SK-N-SH treated with all-trans-retinoic acid at 6 μM for 48 hours (cell line): ENCODE results near the gene CLIC5.

Experiments used
- ATAC-seq: fragments of 200-7000 bp; cut with Tn5 transposase; 3 replicates; pipeline ENCODE4 v1.9.1; 2020; ENCODE audit warnings: mild to moderate bottlenecking, moderate library complexity
- BACH2 ChIP-seq: fragments of 250-450 bp; sonication (Bioruptor Pico); IDR thresholded peaks from 2 replicates; pipeline ENCODE4 v1.9.0; 2021; ENCODE audit warnings: mild to moderate bottlenecking, borderline replicate concordance
- CSDC2 ChIP-seq: fragments of 250-450 bp; sonication (Bioruptor Pico); IDR thresholded peaks from 2 replicates; pipeline ENCODE4 v1.5.0; 2020; ENCODE audit warnings: mild to moderate bottlenecking, moderate library complexity
- CSRNP3 ChIP-seq: fragments of 250-450 bp; sonication (Bioruptor Pico); IDR thresholded peaks from 2 replicates; pipeline ENCODE4 v1.5.1; 2021; ENCODE audit warnings: mild to moderate bottlenecking, moderate library complexity
- GLIS3 ChIP-seq: fragments of 250-450 bp; sonication (Bioruptor Pico); IDR thresholded peaks from 2 replicates; pipeline ENCODE4 v1.5.0; 2020; ENCODE audit warnings: mild to moderate bottlenecking, moderate library complexity
- OSR1 ChIP-seq: fragments of 250-450 bp; sonication (Bioruptor Pico); IDR thresholded peaks from 2 replicates; pipeline ENCODE4 v1.8.0; 2022; ENCODE audit warnings: moderate library complexity, mild to moderate bottlenecking, inconsistent platforms
- PATZ1 ChIP-seq: fragments of 250-450 bp; sonication (Bioruptor Pico); IDR thresholded peaks from 2 replicates; pipeline ENCODE4 v1.8.0; 2020; ENCODE audit warnings: mild to moderate bottlenecking, moderate library complexity, borderline replicate concordance
- RARB ChIP-seq: fragments of 250-450 bp; sonication (Bioruptor Pico); IDR thresholded peaks from 2 replicates; pipeline ENCODE4 v1.8.0; 2021; ENCODE audit warnings: mild to moderate bottlenecking, moderate library complexity
- SNAI2 ChIP-seq: fragments of 250-450 bp; sonication (Bioruptor Pico); IDR thresholded peaks from 2 replicates; pipeline ENCODE4 v1.5.0; 2020; ENCODE audit warnings: mild to moderate bottlenecking, moderate library complexity
- TCF4 ChIP-seq: fragments of 250-450 bp; sonication (Bioruptor Pico); IDR thresholded peaks from 2 replicates; pipeline ENCODE4 v1.8.0; 2021; ENCODE audit warnings: mild to moderate bottlenecking, moderate library complexity, borderline replicate concordance
- TOX ChIP-seq: fragments of 250-450 bp; sonication (Bioruptor Pico); IDR thresholded peaks from 2 replicates; pipeline ENCODE4 v1.8.0; 2021; ENCODE audit warnings: mild to moderate bottlenecking, moderate library complexity, borderline replicate concordance
- ZC3H10 ChIP-seq: fragments of 250-450 bp; sonication (Bioruptor Pico); IDR thresholded peaks from 2 replicates; pipeline ENCODE4 v1.5.1; 2021; ENCODE audit warnings: mild to moderate bottlenecking, moderate library complexity
- ZFP3 ChIP-seq: fragments of 250-450 bp; sonication (Bioruptor Pico); IDR thresholded peaks from 2 replicates; pipeline ENCODE4 v1.5.0; 2020; ENCODE audit warnings: mild to moderate bottlenecking, moderate library complexity
- ZNF565 ChIP-seq: fragments of 450-650 bp; formaldehyde crosslinking; conservative IDR thresholded peaks from 2 replicates; pipeline ENCODE4 v1.5.0; 2020; ENCODE audit warnings: low read depth, mild to moderate bottlenecking, moderate library complexity
- ZNF70 ChIP-seq: fragments of 450-650 bp; formaldehyde crosslinking; IDR thresholded peaks from 2 replicates; pipeline ENCODE4 v1.5.0; 2020; ENCODE audit warnings: mild to moderate bottlenecking, moderate library complexity
- TF ChIP-seq, protein P1 (sequence below): fragments of 250-450 bp; sonication (Bioruptor Pico); IDR thresholded peaks from 2 replicates; pipeline ENCODE4 v1.5.0; 2020; ENCODE audit warnings: mild to moderate bottlenecking, moderate library complexity
- TF ChIP-seq, protein P2 (sequence below): fragments of 250-450 bp; sonication (Bioruptor Pico); IDR thresholded peaks from 2 replicates; pipeline ENCODE4 v1.5.1; 2020; ENCODE audit warnings: low read depth, mild to moderate bottlenecking, moderate library complexity

CLIC5 gene

DNA sequence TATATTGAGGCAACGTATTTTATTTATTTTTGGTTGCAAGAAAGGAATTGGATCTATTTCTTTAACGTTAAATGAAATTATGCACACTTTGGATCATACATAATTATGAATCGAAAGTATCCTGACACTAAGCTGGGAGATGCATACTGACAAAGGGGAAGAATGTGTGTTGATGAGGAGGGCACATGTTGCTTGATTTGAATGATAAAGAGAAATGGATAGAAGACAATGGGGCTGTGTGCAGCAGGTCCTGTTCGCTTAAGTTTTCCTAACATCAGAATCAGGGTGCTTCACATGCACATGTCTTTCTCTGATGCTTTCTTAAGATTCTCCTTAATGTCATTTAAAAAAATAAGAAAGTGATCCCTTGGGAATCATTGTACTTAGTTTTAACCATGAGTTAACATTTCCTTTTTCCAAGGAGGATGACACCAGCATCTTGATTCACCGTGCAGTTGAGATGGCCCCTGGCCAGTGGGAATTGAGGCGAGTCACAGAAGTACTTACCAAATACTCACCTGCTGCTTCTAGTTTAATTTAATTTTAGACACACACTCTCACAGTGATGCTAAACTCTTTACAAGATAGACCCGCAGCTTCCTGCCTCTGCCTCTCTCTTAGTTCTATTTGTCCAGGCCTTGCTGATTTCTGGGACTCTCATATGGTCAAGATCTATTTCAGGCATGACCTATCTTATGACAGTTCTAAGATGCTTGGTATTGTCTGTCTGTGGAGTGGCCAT is 116.5 kb downstream of the CLIC5 start:
- no peak for TF ChIP-seq ZC3H10
- TF ChIP-seq CSRNP3, result no peak
- TF ChIP-seq SNAI2 (CRISPR knock-in tag), result no peak
- TF ChIP-seq CSDC2 (CRISPR knock-in tag), result no peak
- no peak for TF ChIP-seq PATZ1
- ATAC-seq, result no peak

DNA sequence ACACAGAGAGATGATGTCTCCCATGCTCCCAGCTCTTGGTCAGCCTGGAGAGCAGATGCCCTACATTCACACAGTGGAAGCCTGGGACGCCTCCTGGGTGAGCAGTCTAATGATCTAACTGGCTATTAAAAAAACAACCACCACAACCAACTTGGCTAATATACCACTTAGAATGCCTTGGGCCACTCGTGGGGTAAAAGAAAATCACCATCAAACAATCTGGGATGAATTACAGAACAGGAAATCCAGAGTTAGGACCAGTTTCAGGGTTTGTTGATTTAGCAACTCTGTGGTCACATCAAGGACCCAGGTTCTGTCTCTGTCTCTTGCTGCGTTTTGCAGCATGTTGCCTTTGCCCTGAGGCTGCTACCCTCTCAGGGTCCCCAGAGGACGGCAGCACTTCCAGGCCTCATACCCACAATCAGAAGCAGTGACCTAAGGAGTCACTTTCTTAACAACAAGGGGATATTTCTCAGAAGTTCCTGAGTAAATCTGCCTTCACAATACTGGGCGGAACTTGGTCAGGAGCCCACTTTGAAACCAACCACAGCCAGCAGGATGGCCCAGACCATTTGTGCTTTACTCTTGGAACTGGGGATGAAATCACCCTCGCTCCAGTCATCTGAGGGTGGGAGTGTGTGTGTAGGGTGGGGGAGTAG is 118.7 kb downstream of the CLIC5 start:
- TF ChIP-seq, protein P1, sequence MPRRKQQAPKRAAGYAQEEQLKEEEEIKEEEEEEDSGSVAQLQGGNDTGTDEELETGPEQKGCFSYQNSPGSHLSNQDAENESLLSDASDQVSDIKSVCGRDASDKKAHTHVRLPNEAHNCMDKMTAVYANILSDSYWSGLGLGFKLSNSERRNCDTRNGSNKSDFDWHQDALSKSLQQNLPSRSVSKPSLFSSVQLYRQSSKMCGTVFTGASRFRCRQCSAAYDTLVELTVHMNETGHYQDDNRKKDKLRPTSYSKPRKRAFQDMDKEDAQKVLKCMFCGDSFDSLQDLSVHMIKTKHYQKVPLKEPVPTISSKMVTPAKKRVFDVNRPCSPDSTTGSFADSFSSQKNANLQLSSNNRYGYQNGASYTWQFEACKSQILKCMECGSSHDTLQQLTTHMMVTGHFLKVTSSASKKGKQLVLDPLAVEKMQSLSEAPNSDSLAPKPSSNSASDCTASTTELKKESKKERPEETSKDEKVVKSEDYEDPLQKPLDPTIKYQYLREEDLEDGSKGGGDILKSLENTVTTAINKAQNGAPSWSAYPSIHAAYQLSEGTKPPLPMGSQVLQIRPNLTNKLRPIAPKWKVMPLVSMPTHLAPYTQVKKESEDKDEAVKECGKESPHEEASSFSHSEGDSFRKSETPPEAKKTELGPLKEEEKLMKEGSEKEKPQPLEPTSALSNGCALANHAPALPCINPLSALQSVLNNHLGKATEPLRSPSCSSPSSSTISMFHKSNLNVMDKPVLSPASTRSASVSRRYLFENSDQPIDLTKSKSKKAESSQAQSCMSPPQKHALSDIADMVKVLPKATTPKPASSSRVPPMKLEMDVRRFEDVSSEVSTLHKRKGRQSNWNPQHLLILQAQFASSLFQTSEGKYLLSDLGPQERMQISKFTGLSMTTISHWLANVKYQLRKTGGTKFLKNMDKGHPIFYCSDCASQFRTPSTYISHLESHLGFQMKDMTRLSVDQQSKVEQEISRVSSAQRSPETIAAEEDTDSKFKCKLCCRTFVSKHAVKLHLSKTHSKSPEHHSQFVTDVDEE (CRISPR knock-in tag), result no peak
- TF ChIP-seq ZC3H10, result no peak
- TF ChIP-seq, protein P2, sequence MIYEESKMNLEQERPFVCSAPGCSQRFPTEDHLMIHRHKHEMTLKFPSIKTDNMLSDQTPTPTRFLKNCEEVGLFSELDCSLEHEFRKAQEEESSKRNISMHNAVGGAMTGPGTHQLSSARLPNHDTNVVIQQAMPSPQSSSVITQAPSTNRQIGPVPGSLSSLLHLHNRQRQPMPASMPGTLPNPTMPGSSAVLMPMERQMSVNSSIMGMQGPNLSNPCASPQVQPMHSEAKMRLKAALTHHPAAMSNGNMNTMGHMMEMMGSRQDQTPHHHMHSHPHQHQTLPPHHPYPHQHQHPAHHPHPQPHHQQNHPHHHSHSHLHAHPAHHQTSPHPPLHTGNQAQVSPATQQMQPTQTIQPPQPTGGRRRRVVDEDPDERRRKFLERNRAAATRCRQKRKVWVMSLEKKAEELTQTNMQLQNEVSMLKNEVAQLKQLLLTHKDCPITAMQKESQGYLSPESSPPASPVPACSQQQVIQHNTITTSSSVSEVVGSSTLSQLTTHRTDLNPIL, result no peak
- no peak for TF ChIP-seq OSR1
- no peak for TF ChIP-seq CSRNP3
- no peak for TF ChIP-seq ZFP3 (CRISPR knock-in tag)
- no peak for ATAC-seq

DNA sequence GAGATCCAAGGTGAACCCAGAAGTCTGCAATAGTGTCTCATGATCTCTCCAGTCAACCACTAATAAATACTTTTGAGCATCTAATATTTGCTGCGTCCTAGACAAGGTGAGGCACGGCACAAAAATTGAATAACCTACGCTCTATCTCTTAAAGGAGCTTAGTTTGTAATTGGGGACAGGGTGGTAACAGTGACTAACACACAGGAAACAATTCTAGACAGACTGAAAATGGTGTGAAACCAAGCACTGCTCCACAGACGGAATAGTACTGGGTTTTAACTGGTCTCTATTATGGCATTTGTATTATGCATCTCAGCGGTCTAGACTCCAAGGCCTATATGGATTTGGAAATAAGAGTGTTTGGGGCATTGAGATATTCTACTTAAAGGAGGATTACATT is 120.1 kb downstream of the CLIC5 start:
- no peak for ATAC-seq
- TF ChIP-seq CSRNP3 (no peak), TCF4 (no peak), TOX (CRISPR knock-in tag) (no peak), ZFP3 (CRISPR knock-in tag) (no peak), GLIS3 (no peak), BACH2 (no peak), ZNF70 (no peak), PATZ1 (no peak), ZNF565 (no peak), RARB (CRISPR knock-in tag) (no peak), ZC3H10 (no peak), SNAI2 (CRISPR knock-in tag) (no peak)
- TF ChIP-seq, protein P2, result no peak
- TF ChIP-seq, protein P1 (CRISPR knock-in tag), result no peak
